ENCODE measurements around the gene MRPS26.

MRPS26 gene

GRCh38 chr20:3045042-3045815, 623 bp upstream of the MRPS26 start (continued):
- TF ChIP-seq ZNF548 (tag by site-specific recombination; IDR thresholded peaks at IDR 0.05) = no peak
- no peak for TF ChIP-seq PRDM4 (tag by site-specific recombination; IDR thresholded peaks at IDR 0.05)
- TF ChIP-seq ZFP37 (tag by site-specific recombination; IDR thresholded peaks at IDR 0.05) = 0 out of 2 replicates have a peak, but pooled peaks have one; percentile 19
- no peak for TF ChIP-seq ZNF214 (tag by site-specific recombination; IDR thresholded peaks at IDR 0.05; ENCODE audit: borderline replicate concordance)
- TF ChIP-seq ZSCAN18 (tag by site-specific recombination; IDR thresholded peaks at IDR 0.05) = 0 out of 2 replicates have a peak, but pooled peaks have one; percentile 7
- TF ChIP-seq ZSCAN30 (tag by site-specific recombination; IDR thresholded peaks at IDR 0.05) = no peak
- peak; percentile 19; the same call in 1 of the 2 replicates for TF ChIP-seq GFI1B (tag by site-specific recombination; IDR thresholded peaks at IDR 0.05)
- TF ChIP-seq ZNF76 (tag by site-specific recombination; IDR thresholded peaks at IDR 0.05; ENCODE audit: borderline replicate concordance, low read depth) = no peak
- no peak; the same call in 1 of the 2 replicates for TF ChIP-seq KLF1 (tag by site-specific recombination; IDR thresholded peaks at IDR 0.05)
- TF ChIP-seq ZNF488 (tag by site-specific recombination; IDR thresholded peaks at IDR 0.05) = no peak
- TF ChIP-seq ZNF37A (tag by site-specific recombination; IDR thresholded peaks at IDR 0.05) = no peak
- no peak for TF ChIP-seq ZNF175 (tag by site-specific recombination; IDR thresholded peaks at IDR 0.05)
- TF ChIP-seq ZNF416 (tag by site-specific recombination; IDR thresholded peaks at IDR 0.05) = no peak
- no peak for TF ChIP-seq ZNF792 (tag by site-specific recombination; IDR thresholded peaks at IDR 0.05)
- no peak for TF ChIP-seq ZNF354C (tag by site-specific recombination; IDR thresholded peaks at IDR 0.05; ENCODE audit: borderline replicate concordance, low read depth)
- peak; percentile 96; the same call in 1 of the 2 replicates for TF ChIP-seq SCRT2 (tag by site-specific recombination; IDR thresholded peaks at IDR 0.05)
- no peak; the same call in 1 of the 2 replicates for TF ChIP-seq SCRT1 (tag by site-specific recombination; IDR thresholded peaks at IDR 0.05; ENCODE audit: borderline replicate concordance)
- no peak for TF ChIP-seq ZBTB7A (tag by site-specific recombination; IDR thresholded peaks at IDR 0.05; ENCODE audit: low read depth)
- TF ChIP-seq ZNF747 (tag by site-specific recombination; IDR thresholded peaks at IDR 0.05) = no peak
- TF ChIP-seq ZSCAN23 (tag by site-specific recombination; IDR thresholded peaks at IDR 0.05) = no peak
- peak; percentile 99 for TF ChIP-seq ZNF341 (tag by site-specific recombination; IDR thresholded peaks at IDR 0.05; ENCODE audit: low read depth)
- TF ChIP-seq TRIM28 (IDR thresholded peaks at IDR 0.05; ENCODE audit: borderline replicate concordance, low read length) = no peak
- TF ChIP-seq BCL11A (tag by site-specific recombination; IDR thresholded peaks at IDR 0.05; ENCODE audit: low read depth) = 0 out of 2 replicates have a peak, but pooled peaks have one; percentile 55
- no peak for TF ChIP-seq ZNF26 (tag by site-specific recombination; IDR thresholded peaks at IDR 0.05)
- TF ChIP-seq KLF9 (tag by site-specific recombination; IDR thresholded peaks at IDR 0.05; ENCODE audit: low read depth) = peak; percentile 28; the same call in 1 of the 2 replicates
- TF ChIP-seq ZNF624 (tag by site-specific recombination; IDR thresholded peaks at IDR 0.05) = no peak
- TF ChIP-seq ZNF560 (tag by site-specific recombination; IDR thresholded peaks at IDR 0.05; ENCODE audit: borderline replicate concordance) = no peak
- TF ChIP-seq ZNF600 (tag by site-specific recombination; IDR thresholded peaks at IDR 0.05) = no peak; the same call in 1 of the 2 replicates
- TF ChIP-seq ZNF768 (tag by site-specific recombination; IDR thresholded peaks at IDR 0.05) = no peak
- no peak for TF ChIP-seq MZF1 (tag by site-specific recombination; IDR thresholded peaks at IDR 0.05; ENCODE audit: borderline replicate concordance)
- peak; percentile 29; the same call in 1 of the 2 replicates for TF ChIP-seq ZBTB17 (tag by site-specific recombination; IDR thresholded peaks at IDR 0.05)
